ENCODE measurements around the gene ZIM2.

DNA sequence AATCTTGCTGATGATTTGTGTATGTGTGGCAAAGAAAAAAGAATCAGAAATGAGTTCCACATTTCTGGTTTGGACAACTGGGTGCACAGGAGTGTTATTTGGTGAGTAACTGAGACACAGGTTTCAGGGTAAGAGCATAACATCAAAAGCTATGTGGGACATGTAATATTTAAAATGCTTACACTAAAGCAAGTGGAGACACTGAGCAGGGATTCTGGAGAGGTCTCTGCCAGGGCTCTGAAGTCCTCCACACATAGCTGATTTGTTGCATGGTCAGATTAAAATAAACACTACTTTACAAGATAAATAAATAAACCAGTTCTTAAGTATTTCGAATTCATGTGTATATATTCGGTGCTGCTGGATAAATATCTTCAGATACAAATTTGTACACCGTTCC is 16.3 kb upstream of the ZIM2 start:
- TF ChIP-seq POLR2A (IDR thresholded peaks at IDR 0.05): no peak
- TF ChIP-seq, protein P1, sequence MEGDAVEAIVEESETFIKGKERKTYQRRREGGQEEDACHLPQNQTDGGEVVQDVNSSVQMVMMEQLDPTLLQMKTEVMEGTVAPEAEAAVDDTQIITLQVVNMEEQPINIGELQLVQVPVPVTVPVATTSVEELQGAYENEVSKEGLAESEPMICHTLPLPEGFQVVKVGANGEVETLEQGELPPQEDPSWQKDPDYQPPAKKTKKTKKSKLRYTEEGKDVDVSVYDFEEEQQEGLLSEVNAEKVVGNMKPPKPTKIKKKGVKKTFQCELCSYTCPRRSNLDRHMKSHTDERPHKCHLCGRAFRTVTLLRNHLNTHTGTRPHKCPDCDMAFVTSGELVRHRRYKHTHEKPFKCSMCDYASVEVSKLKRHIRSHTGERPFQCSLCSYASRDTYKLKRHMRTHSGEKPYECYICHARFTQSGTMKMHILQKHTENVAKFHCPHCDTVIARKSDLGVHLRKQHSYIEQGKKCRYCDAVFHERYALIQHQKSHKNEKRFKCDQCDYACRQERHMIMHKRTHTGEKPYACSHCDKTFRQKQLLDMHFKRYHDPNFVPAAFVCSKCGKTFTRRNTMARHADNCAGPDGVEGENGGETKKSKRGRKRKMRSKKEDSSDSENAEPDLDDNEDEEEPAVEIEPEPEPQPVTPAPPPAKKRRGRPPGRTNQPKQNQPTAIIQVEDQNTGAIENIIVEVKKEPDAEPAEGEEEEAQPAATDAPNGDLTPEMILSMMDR (IDR thresholded peaks at IDR 0.05): no peak
